ENCODE results near the gene ADSS1. TPM values are rescaled to one million over a fixed set of nuclear protein-coding genes. Genes with fewer than 3 reads are reported as not detected.
A peak's percentile ranks its signal among the peaks of the same experiment; 100 is the strongest.

ADSS1 gene
- total RNA-seq, 1 donor: 4.3 TPM

DNA sequence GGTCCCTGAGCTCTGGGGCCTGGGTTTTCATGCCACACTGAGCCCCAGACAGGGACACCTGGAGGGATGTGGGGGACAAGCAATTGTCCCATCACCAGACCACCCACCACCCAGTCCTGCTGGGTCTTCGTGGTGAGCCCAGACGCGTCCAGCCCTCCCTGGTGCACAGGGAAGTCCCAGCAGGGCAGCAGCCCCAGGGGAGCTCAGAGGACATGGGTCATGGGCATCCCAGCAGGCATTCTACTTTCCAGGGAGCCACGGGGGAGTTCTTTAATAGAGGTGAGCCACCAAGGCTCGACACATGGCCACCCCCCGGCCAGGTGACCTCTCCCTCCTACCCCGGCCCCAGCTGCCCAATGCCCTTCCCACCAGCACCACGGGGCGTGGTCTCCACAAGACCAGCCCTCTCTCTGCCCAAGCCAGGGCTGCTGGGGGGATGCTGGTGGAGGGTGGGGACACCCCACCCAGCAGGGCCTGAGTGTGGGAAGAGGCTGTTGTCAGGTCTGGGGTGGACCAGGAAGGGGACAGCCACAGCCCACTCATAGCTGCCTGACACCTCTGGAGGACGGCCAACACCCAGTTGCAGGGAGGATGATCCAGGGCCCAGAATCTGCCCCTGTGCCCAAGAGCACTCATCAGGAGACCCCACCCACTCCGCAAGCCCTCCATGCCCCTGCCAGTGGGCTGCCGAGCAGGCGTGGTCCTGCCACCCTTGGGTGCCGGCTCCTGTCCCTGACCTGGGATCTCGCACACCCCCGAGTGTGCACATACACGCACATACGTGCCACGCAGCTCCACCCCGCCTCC, 57.4 kb downstream of the ADSS1 start:
- no peaks in the 10 kb centered on the region for H3K9me3 ChIP-seq (ENCODE audit: low read depth, low read length)
- H4K20me1 ChIP-seq (ENCODE audit: insufficient read depth, low read length): peaks cover 40% of the 10 kb centered on the region
- TF ChIP-seq, protein P1, sequence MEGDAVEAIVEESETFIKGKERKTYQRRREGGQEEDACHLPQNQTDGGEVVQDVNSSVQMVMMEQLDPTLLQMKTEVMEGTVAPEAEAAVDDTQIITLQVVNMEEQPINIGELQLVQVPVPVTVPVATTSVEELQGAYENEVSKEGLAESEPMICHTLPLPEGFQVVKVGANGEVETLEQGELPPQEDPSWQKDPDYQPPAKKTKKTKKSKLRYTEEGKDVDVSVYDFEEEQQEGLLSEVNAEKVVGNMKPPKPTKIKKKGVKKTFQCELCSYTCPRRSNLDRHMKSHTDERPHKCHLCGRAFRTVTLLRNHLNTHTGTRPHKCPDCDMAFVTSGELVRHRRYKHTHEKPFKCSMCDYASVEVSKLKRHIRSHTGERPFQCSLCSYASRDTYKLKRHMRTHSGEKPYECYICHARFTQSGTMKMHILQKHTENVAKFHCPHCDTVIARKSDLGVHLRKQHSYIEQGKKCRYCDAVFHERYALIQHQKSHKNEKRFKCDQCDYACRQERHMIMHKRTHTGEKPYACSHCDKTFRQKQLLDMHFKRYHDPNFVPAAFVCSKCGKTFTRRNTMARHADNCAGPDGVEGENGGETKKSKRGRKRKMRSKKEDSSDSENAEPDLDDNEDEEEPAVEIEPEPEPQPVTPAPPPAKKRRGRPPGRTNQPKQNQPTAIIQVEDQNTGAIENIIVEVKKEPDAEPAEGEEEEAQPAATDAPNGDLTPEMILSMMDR (IDR thresholded peaks at IDR 0.05; ENCODE audit: extremely low read depth, low read depth, low read length): no peak
- H3K36me3 ChIP-seq (ENCODE audit: insufficient read depth, low read length): peaks cover 8% of the 10 kb centered on the region
- DNase-seq (ENCODE audit: insufficient read length, low spot score, missing footprints): peak; percentile 78
- H3K27ac ChIP-seq (ENCODE audit: low read depth, low read length): no peak overlapping the region
- H3K4me2 ChIP-seq (ENCODE audit: insufficient read depth, low read length): no peak overlapping the region
- no peaks in the 10 kb centered on the region for H3K27me3 ChIP-seq (ENCODE audit: insufficient read depth, low read length)
- H2AFZ ChIP-seq (ENCODE audit: low read length): no peak overlapping the region
- H3K79me2 ChIP-seq (ENCODE audit: insufficient read depth, low read length): peaks cover 37% of the 10 kb centered on the region
- H3K4me3 ChIP-seq (ENCODE audit: insufficient read depth, low read length): no peak overlapping the region
- no peaks in the 10 kb centered on the region for H3K4me1 ChIP-seq (ENCODE audit: insufficient read depth, low read length)

DNA sequence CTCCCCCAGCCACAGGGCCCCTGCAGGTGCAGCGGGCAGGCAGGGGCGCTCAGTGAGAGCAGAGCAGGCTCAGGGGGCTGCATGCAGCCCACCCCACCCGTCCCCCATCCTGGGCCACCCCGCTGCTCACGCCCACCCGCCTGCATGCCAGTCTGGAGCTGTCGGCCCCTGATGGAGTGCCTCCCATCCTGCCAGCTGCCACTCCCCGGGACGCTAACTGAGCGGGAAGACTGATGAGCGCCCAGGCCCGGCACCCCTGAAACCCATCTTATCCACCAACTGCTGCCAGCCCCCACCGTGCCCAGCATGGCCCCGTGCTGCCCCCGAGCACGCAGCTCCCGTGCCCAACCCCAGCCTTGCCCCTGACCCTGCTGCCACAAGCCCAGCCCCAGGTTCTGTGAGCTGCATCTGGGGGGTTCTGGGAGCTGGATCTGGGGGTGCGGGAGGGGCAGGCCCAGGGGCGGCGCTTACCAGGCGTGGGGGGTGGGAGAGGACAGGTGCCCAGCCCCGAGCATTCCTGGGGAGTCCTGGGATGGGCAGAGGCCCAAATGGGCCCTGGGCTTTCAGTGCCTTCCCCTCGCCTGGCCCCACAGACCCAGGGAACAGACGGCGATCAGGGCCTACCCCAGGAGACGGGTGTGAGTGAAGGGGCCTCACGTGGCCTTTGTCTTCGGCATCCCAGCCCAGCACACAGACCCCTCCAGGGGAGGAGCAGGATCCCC, 58.2 kb downstream of the ADSS1 start:
- Histone ChIP-seq H3K79me2 (ENCODE audit: insufficient read depth, low read length) (peaks cover 45% of the 10 kb centered on the region), H2AFZ (ENCODE audit: low read length) (no peak overlapping the region), H3K27me3 (ENCODE audit: insufficient read depth, low read length) (no peaks in the 10 kb centered on the region), H3K4me3 (ENCODE audit: insufficient read depth, low read length) (no peak overlapping the region), H3K4me2 (ENCODE audit: insufficient read depth, low read length) (no peak overlapping the region), H3K9me3 (ENCODE audit: low read depth, low read length) (no peaks in the 10 kb centered on the region), H3K36me3 (ENCODE audit: insufficient read depth, low read length) (peaks cover 8% of the 10 kb centered on the region), H4K20me1 (ENCODE audit: insufficient read depth, low read length) (peaks cover 36% of the 10 kb centered on the region), H3K4me1 (ENCODE audit: insufficient read depth, low read length) (no peaks in the 10 kb centered on the region), H3K27ac (ENCODE audit: low read depth, low read length) (no peak overlapping the region)
- TF ChIP-seq, protein P1 (IDR thresholded peaks at IDR 0.05; ENCODE audit: extremely low read depth, low read depth, low read length): no peak
- peak; percentile 73 for DNase-seq (ENCODE audit: insufficient read length, low spot score, missing footprints)

DNA sequence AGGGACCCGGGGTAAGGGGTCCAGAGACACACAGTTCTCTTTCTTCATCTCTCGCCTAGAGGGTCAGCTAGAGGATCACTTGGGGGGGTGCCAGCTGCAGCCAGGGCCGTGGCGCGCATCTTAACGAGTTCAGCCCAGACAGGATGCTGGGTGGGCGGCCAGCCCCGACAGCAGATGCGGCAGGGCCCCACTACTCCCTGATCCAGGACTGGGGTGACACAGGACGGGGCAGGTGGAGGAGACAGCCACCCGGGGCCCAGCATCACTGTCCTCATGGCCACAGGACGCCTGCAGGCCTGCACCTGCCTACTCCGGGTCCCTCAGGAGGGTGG, 58.7 kb downstream of the ADSS1 start:
- no peak overlapping the region for H2AFZ ChIP-seq (ENCODE audit: low read length)
- no peak overlapping the region for H3K4me2 ChIP-seq (ENCODE audit: insufficient read depth, low read length)
- no peak overlapping the region for H3K27ac ChIP-seq (ENCODE audit: low read depth, low read length)
- H3K79me2 ChIP-seq (ENCODE audit: insufficient read depth, low read length): peaks cover 50% of the 10 kb centered on the region
- H3K9me3 ChIP-seq (ENCODE audit: low read depth, low read length): no peaks in the 10 kb centered on the region
- H3K27me3 ChIP-seq (ENCODE audit: insufficient read depth, low read length): no peaks in the 10 kb centered on the region
- DNase-seq (ENCODE audit: insufficient read length, low spot score, missing footprints): peak; percentile 39
- TF ChIP-seq, protein P1 (IDR thresholded peaks at IDR 0.05; ENCODE audit: extremely low read depth, low read depth, low read length): no peak
- no peaks in the 10 kb centered on the region for H3K4me1 ChIP-seq (ENCODE audit: insufficient read depth, low read length)
- H3K36me3 ChIP-seq (ENCODE audit: insufficient read depth, low read length): peaks cover 8% of the 10 kb centered on the region
- H4K20me1 ChIP-seq (ENCODE audit: insufficient read depth, low read length): peaks cover 36% of the 10 kb centered on the region
- H3K4me3 ChIP-seq (ENCODE audit: insufficient read depth, low read length): no peak overlapping the region
